Fibroblast of lung (primary cell): ENCODE results near the gene GABBR2.

Source experiments
- CTCF ChIP-seq, 2 donors: IDR thresholded peaks in 1 of 2; conservative IDR thresholded peaks in 1 of 2; 1 replicate in 1 of 2; 2 replicates in 1 of 2; pipeline ENCODE4 v1.5.1; 2011 to 2012; ENCODE audit warnings: low read length in 2 of 2, control low read depth in 1 of 2, inconsistent platforms in 1 of 2, low read depth in 1 of 2, mild to moderate bottlenecking in 1 of 2
- EZH2 ChIP-seq: IDR thresholded peaks from 2 replicates; pipeline ENCODE4 v1.5.1; 2012; ENCODE audit warnings: low read length, control low read depth, mild to moderate bottlenecking; ENCODE audit errors: missing control alignments

GRCh38 chr9:98539954-98540353 lies 168.8 kb downstream of the GABBR2 start:
- TF ChIP-seq CTCF (conservative IDR thresholded peaks at IDR 0.05 in 1 of 2, IDR thresholded peaks at IDR 0.05 in 1 of 2; ENCODE audit: low read depth in 1 of 2, low read length in 2 of 2), result no peak
- no peak for TF ChIP-seq EZH2
